Frontal cortex (tissue), 1 donor: ENCODE measurements around the gene ANTXRL. TPM values are rescaled to one million over a fixed set of nuclear protein-coding genes. Genes with fewer than 3 reads are reported as not detected.

ENCODE experiments used
- total RNA-seq: library from RNA; depleted of rRNA; stranded (reverse); fragments of >200 nt; gene quantifications from one replicate; pipeline ENCODE4 v1.2.3, GENCODE V29; 2014

The ANTXRL gene
- total RNA-seq, 1 donor from 2014 or later, result not detected

Other genes starting within 250 kb of the ANTXRL start
- gene MSMB, start 240.7 kb upstream of the ANTXRL start, total RNA-seq, result not detected
- gene ANXA8L1, start 88.8 kb downstream of the ANTXRL start, total RNA-seq, result not detected
- not detected for gene NPY4R, start 179.0 kb downstream of the ANTXRL start, total RNA-seq